VCaP (cell line): ENCODE results near the gene LHB.
A peak's percentile ranks its signal among the peaks of the same experiment; 100 is the strongest.

ENCODE experiments used
- H3K27ac ChIP-seq: fragments of 450-650 bp; 2 replicates; pipeline ENCODE4 v1.5.1; 2017
- CTCF ChIP-seq: fragments of 450-650 bp; conservative IDR thresholded peaks from 2 replicates; pipeline ENCODE4 v1.5.1; 2017; ENCODE audit warnings: mild to moderate bottlenecking, moderate library complexity

The LHB gene

GRCh38 chr19:49017041-49017665, at the start of gene LHB:
Gene LHB, minus strand, starts transcription at chr19:49017091. Its CDS starts 10 bp downstream, at chr19:49017081.
- TF ChIP-seq CTCF, result no peak
- peak within 1 kb of the TSS; percentile 57; the same call in 1 of the 2 replicates for H3K27ac ChIP-seq

GRCh38 chr19:49065905-49066512, 49.1 kb upstream of the LHB start:
- H3K27ac ChIP-seq, result no peak overlapping the region
- no peak for TF ChIP-seq CTCF

- H3K27ac ChIP-seq, result peak within 1 kb of the TSS; percentile 57
- TF ChIP-seq CTCF, result peak; percentile 24
Measured at GRCh38 chr19:49064768-49065611, 48.1 kb upstream of the LHB start, which contains the start of gene NTF4. Gene NTF4, minus strand, starts transcription at chr19:49064818. Its CDS starts 2,821 bp downstream, at chr19:49061997.

- no peak for TF ChIP-seq CTCF
Measured at GRCh38 chr19:49064029-49064629, 47.2 kb upstream of the LHB start.

GRCh38 chr19:49061445-49061844, 44.6 kb upstream of the LHB start:
- no peak overlapping the region for H3K27ac ChIP-seq
- no peak for TF ChIP-seq CTCF

More at GRCh38 chr19:49064029-49064629, 47.2 kb upstream of the LHB start:
- peak overlapping the region; percentile 57; the same call in 1 of the 2 replicates for H3K27ac ChIP-seq

- TF ChIP-seq CTCF, result no peak
- H3K27ac ChIP-seq, result no peak overlapping the region
Measured at GRCh38 chr19:49061000-49061399, 44.1 kb upstream of the LHB start.

GRCh38 chr19:49059053-49059452, 42.2 kb upstream of the LHB start:
- no peak for TF ChIP-seq CTCF
- H3K27ac ChIP-seq, result no peak overlapping the region
